D341Med (cell line): ENCODE data around the gene PYCARD.
"Not testable (repeated sequence)": the region's sequence is repeated elsewhere in the genome, so short reads cannot be mapped to it uniquely, and the experiment has no call there.

Experiments
- DNase-seq: peaks from one replicate; pipeline ENCODE4 v3.0.0; 2012; ENCODE audit warnings: low spot score

PYCARD gene

GRCh38 chr16:31215287-31216162 lies 13.0 kb upstream of the PYCARD start:
- DNase-seq = peak; percentile 58

GRCh38 chr16:31214708-31215286 lies 12.2 kb upstream of the PYCARD start:
- DNase-seq = no peak

- DNase-seq = no peak
Measured at GRCh38 chr16:31213877-31214707, 11.5 kb upstream of the PYCARD start, which contains the start of gene TRIM72. Gene TRIM72, plus strand, starts transcription at chr16:31214119. Its CDS starts 620 bp downstream, at chr16:31214739.

- no peak for DNase-seq
Measured at GRCh38 chr16:31213342-31213741, 10.8 kb upstream of the PYCARD start.

GRCh38 chr16:31206776-31207175 lies 4.2 kb upstream of the PYCARD start:
- no peak for DNase-seq

- no peak for DNase-seq
Measured at GRCh38 chr16:31204871-31205666, 2.5 kb upstream of the PYCARD start.

- DNase-seq = no peak
Measured at GRCh38 chr16:31201582-31202413, 762 bp downstream of the PYCARD start.

GRCh38 chr16:31200821-31201568 lies 1.6 kb downstream of the PYCARD start:
- DNase-seq = no peak

- not testable (repeated sequence) for DNase-seq
Measured at GRCh38 chr16:31200111-31200510, 2.4 kb downstream of the PYCARD start.

GRCh38 chr16:31199430-31200041 lies 3.0 kb downstream of the PYCARD start:
- no peak for DNase-seq

- DNase-seq = no peak
Measured at GRCh38 chr16:31198207-31198882, 4.2 kb downstream of the PYCARD start.

- no peak for DNase-seq
Measured at GRCh38 chr16:31196324-31197088, 6.1 kb downstream of the PYCARD start.

GRCh38 chr16:31195861-31196260 lies 6.7 kb downstream of the PYCARD start:
- DNase-seq = not testable (repeated sequence)

- no peak for DNase-seq
Measured at GRCh38 chr16:31194898-31195297, 7.7 kb downstream of the PYCARD start.

GRCh38 chr16:31193874-31194273 lies 8.7 kb downstream of the PYCARD start:
- DNase-seq = no peak

- no peak for DNase-seq
Measured at GRCh38 chr16:31192856-31193642, 9.5 kb downstream of the PYCARD start.

GRCh38 chr16:31191697-31192428 lies 10.7 kb downstream of the PYCARD start:
- no peak for DNase-seq
